HS-27A (cell line): ENCODE results near the gene EBPL.

ENCODE experiments used
- DNase-seq: peaks from one replicate; pipeline ENCODE4 v3.0.0-alpha.2; 2012; ENCODE audit warnings: low read depth, missing footprints

Gene EBPL

DNA sequence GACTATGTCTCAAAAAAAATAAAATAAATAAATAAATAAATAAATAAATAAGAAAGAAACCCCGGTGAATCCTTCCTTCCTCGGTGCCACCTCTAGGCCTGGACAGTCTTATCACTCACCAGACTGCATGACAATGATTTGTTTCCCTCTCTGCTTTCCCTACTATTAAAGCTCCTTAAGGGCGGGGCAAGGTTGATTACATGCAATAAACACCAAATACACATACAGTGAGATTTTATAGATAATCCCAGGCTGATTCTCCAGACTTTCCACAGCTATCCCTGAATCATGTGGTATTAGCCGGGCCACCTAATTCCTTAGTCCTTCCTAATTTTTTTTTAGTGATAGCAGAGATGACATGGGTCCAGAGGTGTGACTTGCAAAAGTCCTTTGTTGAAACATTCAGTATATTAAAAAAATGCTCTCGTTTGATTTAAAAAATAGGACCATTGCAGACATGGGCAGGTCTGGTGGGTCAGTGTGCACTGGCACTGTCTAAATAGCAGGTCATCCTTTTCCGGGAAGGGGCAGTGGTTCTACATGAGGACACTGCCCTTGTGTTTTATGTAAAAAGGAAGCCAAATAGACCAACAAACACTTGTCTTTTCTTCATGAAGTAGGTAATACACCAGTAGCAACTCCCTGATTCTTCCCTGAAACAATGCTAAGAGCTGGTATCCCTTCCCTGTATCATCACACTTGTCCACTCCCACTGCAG, 14.5 kb downstream of the EBPL start:
- DNase-seq: no peak

DNA sequence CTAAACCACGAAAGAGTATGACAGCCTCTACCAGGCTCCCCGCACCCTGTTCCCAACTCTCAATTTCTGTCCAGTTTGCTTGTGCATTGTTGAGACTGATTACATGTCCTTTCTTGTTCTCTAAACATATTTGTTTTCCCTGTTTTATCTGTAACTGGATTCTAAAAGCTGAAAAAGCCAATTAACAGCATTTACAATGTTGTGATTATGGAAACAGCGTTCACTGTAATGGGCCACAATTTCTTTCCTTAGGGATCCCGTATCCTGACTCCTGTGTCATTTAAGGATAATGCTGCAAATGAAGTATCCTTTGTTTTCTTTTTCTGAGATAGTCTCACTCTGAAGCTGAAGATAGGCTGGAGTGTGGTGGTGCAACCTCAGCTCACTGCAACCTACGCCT, 20.5 kb downstream of the EBPL start:
- DNase-seq: no peak

- no peak for DNase-seq
These were observed 21.5 kb downstream of the EBPL start for GRCh38 chr13:49669735-49670309.

- no peak for DNase-seq
These were observed 23.5 kb downstream of the EBPL start for GRCh38 chr13:49667773-49668172.

- DNase-seq: no peak
These were observed 26.7 kb downstream of the EBPL start for GRCh38 chr13:49664606-49665005.

- DNase-seq: no peak
These were observed 34.0 kb downstream of the EBPL start for GRCh38 chr13:49657241-49657641.

GRCh38 chr13:49655906-49656305, 35.4 kb downstream of the EBPL start:
- no peak for DNase-seq

DNA sequence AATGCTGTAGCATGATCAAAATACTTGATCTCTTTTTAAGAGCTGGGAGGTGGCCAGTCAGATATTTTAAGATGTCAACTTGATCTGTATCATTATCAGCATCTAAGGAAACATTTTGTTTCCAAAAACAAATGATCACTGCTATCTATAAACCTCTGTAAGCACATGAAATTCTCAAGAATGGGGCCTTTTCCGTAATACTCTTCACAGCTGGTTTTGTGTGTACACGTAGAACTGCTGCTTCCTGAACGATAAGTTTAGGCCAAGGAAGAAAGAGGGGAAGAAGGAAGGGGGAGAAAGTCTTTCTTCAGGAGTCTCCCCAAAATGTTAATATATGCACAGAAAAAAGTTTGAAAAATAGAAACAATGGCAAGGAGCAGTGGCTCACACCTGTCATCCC, 37.3 kb downstream of the EBPL start:
- DNase-seq: no peak

- no peak for DNase-seq
These were observed 37.8 kb downstream of the EBPL start for GRCh38 chr13:49653478-49653877.

DNA sequence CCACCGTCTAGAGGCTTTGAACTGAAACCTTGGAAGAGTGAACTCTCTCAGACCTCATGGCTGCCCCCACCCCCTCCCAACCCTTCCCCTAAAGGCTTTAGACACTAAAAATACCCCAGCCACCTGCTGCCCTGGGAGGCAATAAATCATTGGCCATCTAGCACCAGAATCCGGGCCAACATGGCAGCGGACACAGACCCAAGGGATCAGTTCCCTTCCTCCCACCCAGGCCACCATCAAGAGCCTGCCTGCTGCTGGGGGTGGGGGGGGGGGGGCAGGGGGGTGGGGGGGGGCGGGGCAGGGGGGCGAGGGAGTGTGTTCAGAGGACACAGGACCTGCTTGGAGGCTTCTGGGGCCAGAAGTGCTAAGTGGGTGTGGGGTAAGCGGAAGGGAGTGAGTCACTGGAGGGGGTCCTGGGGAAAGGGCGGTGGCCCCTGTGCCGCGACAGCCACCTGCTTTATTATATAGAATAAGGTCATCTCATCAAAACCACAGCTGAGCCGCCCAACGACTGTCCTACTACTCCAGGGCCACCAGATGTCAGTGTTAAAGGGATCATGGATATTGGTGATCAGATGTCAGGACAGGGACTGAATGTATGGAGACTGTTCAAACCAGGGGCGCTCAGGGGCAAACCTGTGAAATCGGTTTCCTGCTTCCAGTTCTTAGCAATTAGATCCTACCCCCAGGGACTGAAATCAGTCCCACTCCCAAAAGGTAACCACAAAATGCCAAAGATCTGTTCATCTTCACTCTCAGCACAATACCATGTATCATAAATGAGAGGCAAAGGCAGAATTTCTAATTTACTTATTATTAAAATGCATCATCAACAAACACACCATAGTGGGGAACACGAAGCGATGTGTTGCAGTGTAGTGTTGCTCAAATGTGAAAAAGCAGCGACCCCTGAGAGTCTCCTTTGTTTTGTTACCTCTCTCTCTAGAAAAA, 38.7 kb downstream of the EBPL start:
- DNase-seq: no peak

- DNase-seq: no peak
These were observed 39.5 kb downstream of the EBPL start for GRCh38 chr13:49651570-49652354.

- DNase-seq: no peak
These were observed 41.3 kb downstream of the EBPL start for GRCh38 chr13:49649963-49650312.

GRCh38 chr13:49649244-49649962, 41.9 kb downstream of the EBPL start:
- DNase-seq: no peak

GRCh38 chr13:49646688-49647087, 44.6 kb downstream of the EBPL start:
- DNase-seq: no peak

DNA sequence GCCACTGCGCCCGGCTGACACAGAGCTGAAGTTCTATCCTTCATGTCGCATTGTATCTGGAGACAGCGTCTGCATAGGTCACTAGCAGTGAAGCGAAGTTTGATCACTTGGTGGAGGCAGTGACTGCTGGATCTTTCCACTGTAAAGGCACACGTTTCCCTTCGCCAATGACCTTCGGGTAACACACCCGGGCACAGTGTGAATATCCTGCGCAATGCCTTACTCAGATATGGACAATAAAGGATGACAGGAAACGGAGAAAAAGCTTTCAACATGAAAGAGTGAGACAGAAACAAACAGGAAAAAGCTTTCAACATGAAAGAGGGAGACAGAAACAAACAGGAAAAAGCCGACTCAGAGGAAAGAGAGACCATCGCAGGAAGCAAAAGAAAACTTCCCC, 45.8 kb downstream of the EBPL start:
- DNase-seq: no peak

GRCh38 chr13:49643035-49643646, 48.1 kb downstream of the EBPL start:
- no peak for DNase-seq

- peak; percentile 22 for DNase-seq
These were observed 49.4 kb downstream of the EBPL start for GRCh38 chr13:49641801-49642291.

DNA sequence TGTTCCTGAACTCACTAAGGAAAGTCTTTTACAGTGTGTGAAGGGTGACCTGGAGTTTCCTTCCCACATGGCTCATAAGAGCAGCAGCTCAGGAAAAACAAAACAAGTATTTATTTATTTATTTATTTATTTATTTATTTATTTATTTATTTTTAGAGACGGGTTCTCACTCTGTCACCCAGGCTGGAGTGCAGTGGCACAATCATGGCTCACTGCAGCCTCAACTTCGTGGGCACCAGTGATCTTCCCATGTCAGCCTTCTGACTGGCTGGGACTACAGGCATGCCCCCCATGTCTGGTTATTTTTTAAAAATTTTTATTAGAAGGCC, 52.6 kb downstream of the EBPL start:
- DNase-seq: no peak

DNA sequence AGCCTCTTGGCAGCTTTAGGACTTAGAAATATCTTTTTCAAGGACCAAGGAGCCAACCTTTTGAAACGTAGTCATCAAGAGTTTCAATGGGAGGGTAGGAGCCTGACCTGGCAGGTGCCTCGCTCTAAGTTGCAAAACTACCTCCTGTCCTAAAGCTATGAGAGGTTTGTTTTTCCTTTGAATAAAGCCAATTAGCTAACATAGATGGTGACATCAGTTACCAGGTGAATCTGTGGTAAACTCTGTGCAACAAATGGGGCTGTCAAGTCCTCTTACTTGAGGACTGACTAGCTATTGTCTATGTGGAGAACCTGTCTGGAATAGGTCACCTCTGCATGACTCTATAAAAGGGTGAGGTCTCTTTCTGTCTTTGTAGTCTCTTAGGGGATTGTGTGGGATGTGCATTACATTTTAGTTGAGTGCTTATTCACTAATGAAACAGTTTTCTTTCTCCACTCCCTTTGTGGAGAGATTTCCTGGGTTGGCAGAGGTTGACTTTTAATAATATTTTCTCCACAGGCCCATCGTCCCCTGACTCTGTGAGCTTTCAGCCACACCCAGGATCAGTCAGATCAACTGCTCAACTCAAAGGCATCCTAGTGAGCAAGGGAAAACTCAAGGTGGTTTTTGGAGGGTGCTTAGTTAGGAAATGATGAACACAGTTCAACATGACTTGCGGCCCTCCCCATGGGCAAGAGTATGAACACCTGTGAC, 53.1 kb downstream of the EBPL start:
- DNase-seq: no peak

DNA sequence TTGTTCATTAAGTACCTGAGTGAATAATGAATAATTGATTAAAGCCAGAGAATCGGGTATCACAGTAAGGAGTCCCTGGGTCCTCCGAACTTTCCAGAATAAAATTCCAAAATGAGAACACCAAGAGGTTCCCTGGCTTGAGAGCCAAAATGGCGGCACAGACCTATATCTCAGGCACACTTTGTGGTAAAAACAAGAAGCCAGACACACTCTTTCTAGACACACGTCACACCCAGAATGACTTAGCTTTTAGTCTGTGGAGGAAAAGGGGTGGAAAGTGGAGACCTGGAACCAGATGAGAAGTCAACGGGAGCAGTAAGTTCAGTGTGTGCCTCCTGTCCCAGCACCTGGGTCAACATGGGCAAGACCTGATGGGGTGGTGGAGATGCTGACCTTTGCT, 54.6 kb downstream of the EBPL start:
- DNase-seq: no peak
